GM18499 (cell line): ENCODE measurements around the gene CSN1S1.
"Not testable (repeated sequence)": the region's sequence is repeated elsewhere in the genome, so short reads cannot be mapped to it uniquely, and the experiment has no call there.

ENCODE experiments used
- ATAC-seq: cut with Tn5 transposase; IDR thresholded peaks from one replicate; pipeline ENCODE4 v1.9.1; 2021; ENCODE audit warnings: moderate number of reproducible peaks; ENCODE audit not compliant: insufficient read depth, unreplicated experiment

CSN1S1 gene

GRCh38 chr4:69930768-69931167 is at the start of gene CSN1S1:
Gene CSN1S1, plus strand, starts transcription at chr4:69931068. Its CDS starts 1,488 bp downstream, at chr4:69932556.
- ATAC-seq = no peak

DNA sequence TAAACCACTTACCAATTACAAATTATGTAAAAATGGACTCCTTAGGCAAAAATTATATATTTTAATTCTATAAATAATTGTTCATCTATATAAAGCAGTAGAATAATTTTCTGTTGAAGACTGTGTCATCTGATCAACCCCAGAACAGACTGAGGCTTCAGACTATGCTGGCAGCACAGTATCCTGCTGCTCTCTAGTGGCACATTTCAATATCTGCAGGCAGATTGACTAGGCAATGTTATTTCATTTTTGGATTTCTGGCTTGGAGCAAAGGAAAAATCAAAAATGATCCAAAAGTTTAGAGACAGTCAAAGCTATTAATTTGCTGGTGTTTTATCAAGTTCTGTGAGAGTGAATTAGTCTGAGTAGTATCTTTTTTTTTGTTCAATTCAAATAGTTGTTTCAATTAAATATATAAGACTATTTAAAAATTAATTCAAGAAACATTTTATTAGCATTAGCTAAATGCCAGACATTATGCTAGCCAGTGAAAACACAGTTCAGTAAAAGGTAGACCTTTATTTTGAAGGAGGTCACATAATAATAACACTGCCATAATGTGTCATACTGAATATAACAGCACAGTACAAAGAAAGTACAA is 49.6 kb upstream of the CSN1S1 start:
- ATAC-seq = peak; percentile 71

DNA sequence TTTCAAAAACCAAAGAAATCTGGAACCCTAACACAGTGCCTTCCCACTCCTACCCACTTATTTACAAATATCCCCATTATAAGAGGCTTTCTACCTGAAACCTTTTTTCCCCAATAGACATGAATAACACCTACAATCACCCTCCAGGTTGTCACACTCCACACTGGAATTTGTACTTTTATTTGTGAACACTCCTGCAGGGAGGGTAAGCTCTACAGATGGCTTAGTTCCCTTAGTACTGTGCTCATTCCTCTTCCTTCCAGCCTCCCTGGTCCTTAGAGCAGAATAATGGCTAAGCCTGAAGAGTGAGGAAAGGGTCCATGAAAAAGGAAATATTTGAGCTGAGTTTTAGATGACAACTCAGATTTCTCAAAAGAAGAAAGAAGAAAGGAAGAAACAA is 48.7 kb upstream of the CSN1S1 start:
- no peak for ATAC-seq

DNA sequence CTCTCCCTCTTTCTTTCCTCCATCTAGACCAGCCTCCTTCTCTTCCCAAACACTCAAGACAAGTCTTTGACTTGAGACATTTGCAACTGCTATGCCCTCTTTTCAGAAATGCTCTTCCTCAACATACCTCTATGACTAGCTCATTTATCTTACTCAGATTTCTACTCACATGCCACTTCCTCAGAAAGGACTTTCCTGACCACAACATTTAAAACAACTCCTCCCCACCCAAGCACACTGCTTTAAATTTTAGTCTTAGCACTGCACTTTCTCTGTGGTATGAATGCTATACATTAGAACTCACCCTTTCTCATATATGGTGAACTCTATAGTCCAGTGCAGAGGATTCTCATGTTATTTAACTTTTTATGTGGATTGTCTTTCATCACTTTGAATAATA is 42.5 kb upstream of the CSN1S1 start:
- ATAC-seq = no peak

DNA sequence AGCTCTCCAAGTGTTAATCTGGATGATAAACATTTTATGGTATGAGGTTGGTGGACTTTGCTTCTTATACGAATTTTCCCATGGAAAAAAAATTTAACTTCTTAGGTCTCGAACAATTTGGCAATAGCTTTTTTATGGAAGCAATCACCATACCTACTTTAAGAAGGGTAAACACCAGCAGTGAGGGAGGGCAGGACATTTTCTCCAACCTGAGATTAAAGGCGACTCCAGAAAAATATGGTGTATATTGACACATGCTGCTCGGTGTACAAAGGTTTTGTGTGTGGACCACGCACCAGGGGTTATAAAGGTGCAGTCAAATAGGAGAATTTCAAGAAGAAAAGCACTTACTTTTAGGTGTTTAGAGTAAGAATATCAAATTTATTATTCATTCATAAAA is 36.7 kb upstream of the CSN1S1 start:
- no peak for ATAC-seq

DNA sequence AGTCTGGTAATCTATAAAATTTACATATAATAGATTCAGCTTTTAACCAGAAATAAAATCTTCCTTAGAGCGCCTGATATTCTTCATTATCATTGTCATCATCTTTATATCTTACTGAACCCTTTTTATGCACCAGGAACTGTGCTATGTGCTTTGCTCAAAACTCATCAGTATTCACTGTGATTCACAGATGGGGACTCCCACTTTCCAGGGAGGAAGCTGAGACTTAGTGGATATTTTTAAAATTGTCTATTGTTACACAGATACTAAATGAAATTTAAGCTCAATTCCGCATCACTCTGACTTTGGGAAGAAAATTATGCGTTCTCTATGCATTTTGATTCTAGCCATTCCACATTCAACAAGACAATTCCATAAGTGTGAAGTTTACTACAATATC is 36.1 kb upstream of the CSN1S1 start:
- no peak for ATAC-seq

GRCh38 chr4:69896530-69897116 is 34.2 kb upstream of the CSN1S1 start:
- ATAC-seq = no peak

- ATAC-seq = no peak
Measured at GRCh38 chr4:69907151-69907550, 23.7 kb upstream of the CSN1S1 start.

GRCh38 chr4:69909195-69909594 is 21.7 kb upstream of the CSN1S1 start:
- no peak for ATAC-seq

DNA sequence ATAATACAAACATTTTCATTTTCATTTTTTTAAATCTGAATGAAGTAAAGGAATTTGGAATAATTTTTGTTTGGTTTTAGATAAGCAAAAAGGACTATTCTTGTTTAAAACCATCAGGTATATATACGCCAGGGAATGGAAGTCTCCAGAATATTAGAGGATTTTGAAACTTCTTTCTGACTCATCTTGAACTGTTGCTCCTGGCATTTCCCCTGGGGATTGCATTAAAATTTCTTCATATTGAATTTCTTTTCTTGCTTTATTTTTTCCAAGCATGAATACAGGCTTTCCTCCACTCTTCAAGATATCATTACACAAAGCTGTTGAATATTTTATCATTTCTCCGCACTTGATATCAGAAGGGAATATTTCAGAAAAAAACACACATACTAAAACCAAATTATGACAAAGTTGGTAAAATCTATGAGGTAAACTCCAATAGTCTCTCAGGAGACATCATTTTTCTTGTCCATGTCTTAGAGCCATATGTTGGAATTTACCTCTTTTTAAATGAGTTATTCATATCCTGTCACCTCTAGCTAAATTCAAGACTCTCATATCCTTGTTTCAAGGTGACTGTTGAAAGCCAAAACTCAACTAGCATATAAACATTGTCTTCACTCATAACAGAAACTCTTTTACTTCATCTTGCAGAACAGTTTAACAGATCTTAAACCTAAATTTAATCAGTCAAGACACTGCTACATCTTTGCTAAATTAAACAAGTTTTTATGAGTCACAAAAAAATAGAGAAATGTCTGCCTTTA is 20.7 kb upstream of the CSN1S1 start:
- ATAC-seq = peak; percentile 82

DNA sequence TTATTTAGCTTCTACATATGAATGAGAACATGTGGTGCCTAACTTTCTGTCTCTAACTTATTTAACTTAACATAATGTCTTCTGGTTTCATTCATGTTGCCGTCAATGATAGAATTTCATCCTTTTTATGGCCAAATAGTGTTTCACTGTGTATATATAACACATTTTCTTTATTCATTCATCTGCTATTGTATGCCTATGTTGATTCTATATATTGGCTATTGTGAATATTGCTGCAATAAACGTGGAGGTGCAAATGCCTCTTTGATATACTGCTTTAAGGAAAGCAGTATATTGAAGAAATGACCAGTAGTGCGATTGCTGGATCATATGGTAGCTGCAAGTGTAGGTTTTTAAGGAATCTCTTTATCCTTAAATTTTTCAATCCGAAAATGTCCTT is 10.0 kb upstream of the CSN1S1 start:
- ATAC-seq = no peak

DNA sequence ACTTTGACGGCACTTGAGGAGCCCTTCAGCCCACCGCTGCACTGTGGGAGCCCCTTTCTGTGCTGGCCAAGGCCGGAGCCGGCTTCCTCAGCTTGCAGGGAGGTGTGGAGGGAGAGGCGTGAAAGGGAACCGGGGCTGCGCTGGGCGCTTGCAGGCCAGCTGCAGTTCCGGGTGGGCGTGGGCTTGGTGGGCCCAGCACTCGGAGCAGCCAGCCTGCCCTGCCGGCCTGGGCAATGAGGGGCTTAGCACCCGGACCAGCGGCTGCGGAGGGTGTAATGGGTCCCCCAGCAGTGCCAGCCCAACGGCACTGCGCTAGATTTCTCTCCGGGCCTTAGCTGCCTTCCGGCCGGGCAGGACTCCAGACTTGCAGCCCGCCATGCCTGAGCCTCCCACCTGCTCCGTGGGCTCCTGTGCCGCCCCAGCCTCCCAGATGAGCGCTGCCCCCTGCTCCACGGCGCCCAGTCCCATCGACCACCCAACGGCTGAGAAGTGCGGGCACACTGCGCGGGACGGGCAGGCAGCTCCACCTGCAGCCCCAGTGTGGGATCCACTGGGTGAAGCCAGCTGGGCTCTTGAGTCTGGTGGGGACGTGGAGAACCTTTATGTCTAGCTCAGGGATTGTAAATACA is 7.0 kb upstream of the CSN1S1 start:
- not testable (repeated sequence) for ATAC-seq

- ATAC-seq = no peak
Measured at GRCh38 chr4:69934150-69934549, 3.3 kb downstream of the CSN1S1 start.

DNA sequence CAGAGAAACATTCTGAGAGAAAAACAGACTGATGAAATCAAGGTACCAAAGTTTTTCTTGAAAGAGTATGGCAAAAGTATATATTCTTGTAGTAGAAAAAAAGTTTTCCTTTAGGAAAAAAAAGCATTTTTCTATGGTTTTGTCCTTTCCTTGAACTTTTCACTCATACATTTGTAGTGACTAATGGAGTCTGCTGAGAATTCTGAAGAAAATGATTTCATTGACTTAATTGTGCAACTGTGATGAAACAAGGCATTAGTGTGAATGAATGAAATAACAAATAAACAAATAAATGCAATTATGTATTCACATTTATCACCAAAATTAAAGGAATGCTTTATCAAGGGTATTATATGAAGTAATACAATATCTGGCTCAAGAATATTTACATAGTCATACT is 5.7 kb downstream of the CSN1S1 start:
- no peak for ATAC-seq

- no peak for ATAC-seq
Measured at GRCh38 chr4:69951602-69952001, 20.7 kb downstream of the CSN1S1 start.

DNA sequence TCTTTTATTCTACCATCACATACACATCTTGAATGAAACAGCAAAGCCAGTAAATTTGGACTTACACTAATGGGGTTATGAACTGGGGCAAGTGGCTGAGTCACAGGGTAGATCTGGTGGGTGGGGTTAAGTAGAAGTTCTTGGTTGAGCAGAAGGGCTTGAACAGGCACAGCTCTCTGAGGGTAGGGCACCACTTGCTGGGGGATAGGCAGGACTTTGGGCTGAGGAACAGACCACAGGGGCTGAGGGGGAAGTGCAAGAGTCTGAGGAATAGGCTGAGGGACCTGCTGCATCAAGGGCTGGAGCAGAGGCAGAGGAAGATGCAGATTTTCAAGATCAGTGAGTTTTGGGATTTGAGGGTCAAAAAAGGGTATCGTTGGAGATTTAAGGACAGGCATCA is 26.3 kb downstream of the CSN1S1 start:
- no peak for ATAC-seq

DNA sequence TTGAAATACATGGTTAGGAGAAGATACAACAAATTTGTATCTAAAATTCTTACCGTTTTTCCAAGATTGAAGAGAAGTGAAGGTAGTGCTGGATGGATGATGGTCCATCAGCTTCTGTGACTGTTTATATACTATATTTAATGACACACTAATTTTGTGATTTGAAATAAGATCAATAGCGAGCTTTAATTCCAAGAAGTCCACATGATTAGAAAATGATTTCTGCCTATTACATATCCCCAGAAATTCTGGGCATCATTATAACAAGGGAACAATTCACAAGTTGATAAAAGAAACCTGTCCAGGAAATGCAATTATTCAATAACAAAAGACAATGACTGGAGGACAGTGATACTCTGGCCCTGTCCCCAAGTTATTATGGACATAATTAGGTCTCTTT is 34.8 kb downstream of the CSN1S1 start, which contains the start of gene CSN2:
CSN2 (minus strand) TSS at position 101 of the 400 bp plus-strand sequence. CDS start 4,733 bp downstream, outside the sequence.
- no peak for ATAC-seq

DNA sequence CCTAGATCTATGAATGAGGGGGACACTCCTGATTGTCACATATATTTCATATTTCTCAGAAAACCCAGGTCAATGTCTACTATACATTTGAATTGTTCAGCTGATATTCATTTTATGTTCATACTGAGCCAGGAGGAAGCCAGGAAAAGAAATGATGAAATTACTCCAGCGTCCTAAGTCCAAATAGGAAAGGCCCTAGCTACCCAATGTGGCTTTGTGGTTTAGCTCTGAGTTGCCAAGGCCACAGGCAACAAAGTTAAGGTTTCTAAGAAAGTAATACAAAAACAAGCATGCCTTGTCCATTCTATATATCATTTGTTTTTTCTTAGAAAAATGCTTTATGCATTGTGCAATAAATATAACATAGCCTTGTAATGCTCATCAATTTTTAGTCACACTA is 39.2 kb downstream of the CSN1S1 start:
- ATAC-seq = no peak

GRCh38 chr4:69974631-69975030 is 43.8 kb downstream of the CSN1S1 start:
- ATAC-seq = no peak

- ATAC-seq = no peak
Measured at GRCh38 chr4:69977582-69977981, 46.7 kb downstream of the CSN1S1 start.

DNA sequence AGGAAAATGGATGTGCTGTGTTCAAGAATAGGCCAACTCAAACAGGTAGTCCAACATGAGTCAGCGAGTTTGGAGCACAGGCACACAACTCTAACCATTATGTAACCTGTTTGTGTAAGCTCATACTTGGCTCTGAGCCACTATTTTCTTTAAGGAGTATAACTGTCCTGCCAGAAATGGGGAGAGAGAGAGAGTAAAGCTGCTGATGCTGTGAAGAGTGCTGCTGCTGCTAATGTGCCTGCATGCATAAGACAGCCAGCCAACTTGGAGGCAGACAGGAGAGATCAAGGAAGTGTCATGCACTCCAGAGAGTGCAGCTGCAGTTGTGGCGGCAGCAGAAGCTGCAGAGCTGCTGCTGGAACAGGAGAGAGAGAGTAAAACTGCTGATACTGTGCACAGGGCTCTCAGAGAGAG is 53.2 kb downstream of the CSN1S1 start:
- no peak for ATAC-seq
